IMR-90 (cell line): ENCODE results near the gene KDM4E. TPM values are rescaled to one million over a fixed set of nuclear protein-coding genes. Genes with fewer than 3 reads are reported as not detected.

Source experiments
- ATAC-seq: fragments of 200-7000 bp; cut with Tn5 transposase; 2 replicates; pipeline ENCODE4 v1.9.1; 2020; ENCODE audit warnings: low read depth, mild to moderate bottlenecking, moderate library complexity
- BruUV-seq: library from RNA; stranded (reverse); fragments of 400-500 nt; replicated peaks from 2 replicates; lab custom pipeline; 2021; lab: Mats Ljungman, UMichigan
- CTCF ChIA-PET: fragments of 300-600 bp; formaldehyde crosslinking; extraction: SDS; loops from one replicate; lab custom pipeline; 2021; ENCODE audit warnings: antibody characterized with exemption; lab: Yijun Ruan, JAX
- POLR2A ChIA-PET: fragments of 300-600 bp; sonication (Branson Sonifier 250); formaldehyde crosslinking; loops from one replicate; lab custom pipeline; 2022; ENCODE audit warnings: antibody characterized with exemption; ENCODE audit not compliant: unreplicated experiment; lab: Charles Lee
- DNase-seq: peaks from one replicate; pipeline ENCODE4 v3.0.0; 2013
- H2AFZ ChIP-seq: replicated peaks from 2 replicates; pipeline ENCODE3; 2013; ENCODE audit warnings: low read length, mild to moderate bottlenecking; ENCODE audit not compliant: poor library complexity
- H2AK5ac ChIP-seq: 2 replicates; pipeline ENCODE4 v1.6.1; 2013; ENCODE audit warnings: low read depth, low read length, inconsistent platforms
- H2AK9ac ChIP-seq: replicated peaks from 2 replicates; pipeline ENCODE3; 2013; ENCODE audit warnings: mild to moderate bottlenecking, low read depth, low read length, moderate library complexity; ENCODE audit not compliant: poor library complexity
- H2BK120ac ChIP-seq: 2 replicates; pipeline ENCODE4 v1.6.1; 2013; ENCODE audit warnings: low read depth, low read length, inconsistent platforms
- H2BK15ac ChIP-seq: 3 replicates; pipeline ENCODE4 v1.6.1; 2013; ENCODE audit warnings: low read depth, low read length, inconsistent platforms
- H2BK20ac ChIP-seq: 2 replicates; pipeline ENCODE4 v1.6.1; 2013; ENCODE audit warnings: low read depth, mild to moderate bottlenecking, inconsistent platforms, low read length, moderate library complexity
- H2BK5ac ChIP-seq: 2 replicates; pipeline ENCODE4 v1.6.1; 2013; ENCODE audit warnings: mild to moderate bottlenecking, low read depth, low read length, inconsistent platforms; ENCODE audit not compliant: poor library complexity, severe bottlenecking
- H3K14ac ChIP-seq: replicated peaks from 2 replicates; pipeline ENCODE4 v1.6.1; 2013; ENCODE audit warnings: low read depth, low read length, inconsistent platforms
- H3K18ac ChIP-seq: 2 replicates; pipeline ENCODE4 v1.6.1; 2013; ENCODE audit warnings: low read depth, low read length, control low read depth
- H3K23ac ChIP-seq: 2 replicates; pipeline ENCODE4 v1.6.1; 2013; ENCODE audit warnings: low read depth, low read length, inconsistent platforms
- H3K27ac ChIP-seq: 2 replicates; pipeline ENCODE4 v1.5.1; 2013; ENCODE audit warnings: mild to moderate bottlenecking, control low read depth, low read length; ENCODE audit not compliant: insufficient read depth
- H3K27me3 ChIP-seq: 2 replicates; pipeline ENCODE4 v1.6.1; 2013; ENCODE audit warnings: low read length; ENCODE audit not compliant: control insufficient read depth, insufficient read depth
- H3K36me3 ChIP-seq: 2 replicates; pipeline ENCODE4 v1.6.1; 2013; ENCODE audit warnings: low read length, mixed read lengths; ENCODE audit not compliant: control insufficient read depth, insufficient read depth
- H3K4ac ChIP-seq: 2 replicates; pipeline ENCODE4 v1.6.1; 2013; ENCODE audit warnings: low read depth, low read length, inconsistent platforms
- H3K4me1 ChIP-seq: 2 replicates; pipeline ENCODE4 v1.6.1; 2013; ENCODE audit warnings: low read length, mixed read lengths; ENCODE audit not compliant: control insufficient read depth, insufficient read depth
- H3K4me2 ChIP-seq: 2 replicates; pipeline ENCODE4 v1.6.1; 2013; ENCODE audit warnings: low read depth, mild to moderate bottlenecking, control low read depth, low read length, moderate library complexity
- H3K4me3 ChIP-seq: 2 replicates; pipeline ENCODE4 v1.5.1; 2013; ENCODE audit warnings: low read depth, mild to moderate bottlenecking, control low read depth, low read length, moderate library complexity; ENCODE audit not compliant: insufficient read depth
- H3K56ac ChIP-seq: 2 replicates; pipeline ENCODE4 v1.6.1; 2013; ENCODE audit warnings: low read length, inconsistent platforms; ENCODE audit not compliant: insufficient read depth; ENCODE audit errors: extremely low read depth
- H3K79me1 ChIP-seq, 2 experiments: 2 replicates each; pipeline ENCODE4 v1.6.1; 2013; ENCODE audit warnings: low read length in 2 of 2, inconsistent platforms in 1 of 2, low read depth in 1 of 2
- H3K9ac ChIP-seq: 2 replicates; pipeline ENCODE4 v1.6.1; 2013; ENCODE audit warnings: low read depth, low read length, control low read depth
- H3K9me1 ChIP-seq: 2 replicates; pipeline ENCODE4 v1.6.1; 2013; ENCODE audit warnings: low read length, inconsistent platforms; ENCODE audit not compliant: insufficient read depth
- H3K9me3 ChIP-seq: 2 replicates; pipeline ENCODE4 v1.6.1; 2013; ENCODE audit warnings: low read length; ENCODE audit not compliant: control insufficient read depth, insufficient read depth
- H4K20me1 ChIP-seq: 2 replicates; pipeline ENCODE4 v1.6.1; 2013; ENCODE audit warnings: low read length, inconsistent platforms; ENCODE audit not compliant: insufficient read depth
- H4K5ac ChIP-seq: 2 replicates; pipeline ENCODE4 v1.6.1; 2013; ENCODE audit warnings: mild to moderate bottlenecking, low read depth, low read length, control low read depth
- H4K8ac ChIP-seq, 2 experiments: 2 replicates each; pipeline ENCODE4 v1.6.1; 2013; ENCODE audit warnings: low read depth in 2 of 2, low read length in 2 of 2, control low read depth in 1 of 2, inconsistent platforms in 1 of 2
- H4K91ac ChIP-seq: 2 replicates; pipeline ENCODE4 v1.6.1; 2013; ENCODE audit warnings: low read depth, low read length, inconsistent platforms; ENCODE audit not compliant: insufficient read depth
- BHLHE40 ChIP-seq: fragments of 150-350 bp; IDR thresholded peaks from 2 replicates; pipeline ENCODE4 v1.6.1; 2016; ENCODE audit warnings: mild to moderate bottlenecking, low read depth, low read length
- CEBPB ChIP-seq: IDR thresholded peaks from 2 replicates; pipeline ENCODE4 v1.6.1; 2012; ENCODE audit warnings: low read depth, low read length, improper control_type of control experiment
- CTCF ChIP-seq: conservative IDR thresholded peaks from 2 replicates; pipeline ENCODE4 v1.5.1; 2012; ENCODE audit warnings: mild to moderate bottlenecking, low read depth, low read length, improper control_type of control experiment
- ELK1 ChIP-seq: fragments of 150-350 bp; IDR thresholded peaks from 2 replicates; pipeline ENCODE4 v1.6.1; 2016; ENCODE audit warnings: low read depth, mild to moderate bottlenecking, low read length, moderate library complexity, borderline replicate concordance
- FOS ChIP-seq: fragments of 150-350 bp; IDR thresholded peaks from 2 replicates; pipeline ENCODE4 v1.6.1; 2016; ENCODE audit warnings: low read depth, low read length
- MAFK ChIP-seq: IDR thresholded peaks from 2 replicates; pipeline ENCODE4 v1.6.1; 2012; ENCODE audit warnings: low read depth, low read length, improper control_type of control experiment
- MAZ ChIP-seq: IDR thresholded peaks from 2 replicates; pipeline ENCODE4 v1.6.1; 2012; ENCODE audit warnings: low read depth, mild to moderate bottlenecking, low read length, improper control_type of control experiment, moderate library complexity, borderline replicate concordance
- NFE2L2 ChIP-seq: fragments of 150-350 bp; IDR thresholded peaks from 2 replicates; pipeline ENCODE4 v1.6.1; 2016; ENCODE audit warnings: low read depth, mild to moderate bottlenecking, low read length
- POLR2A ChIP-seq: IDR thresholded peaks from 2 replicates; pipeline ENCODE4 v1.6.1; 2012; ENCODE audit warnings: mild to moderate bottlenecking, low read depth, low read length
- RAD21 ChIP-seq: IDR thresholded peaks from 2 replicates; pipeline ENCODE4 v1.6.1; 2012; ENCODE audit warnings: low read length, improper control_type of control experiment
- RCOR1 ChIP-seq: IDR thresholded peaks from 2 replicates; pipeline ENCODE4 v1.6.1; 2012; ENCODE audit warnings: mild to moderate bottlenecking, low read length, improper control_type of control experiment; ENCODE audit not compliant: insufficient replicate concordance
- SMC3 ChIP-seq: fragments of 150-350 bp; IDR thresholded peaks from 2 replicates; pipeline ENCODE4 v1.6.1; 2016; ENCODE audit warnings: low read depth, mild to moderate bottlenecking, antibody characterized with exemption, low read length, moderate library complexity
- USF2 ChIP-seq: fragments of 150-350 bp; IDR thresholded peaks from 2 replicates; pipeline ENCODE4 v1.6.1; 2017; ENCODE audit warnings: mild to moderate bottlenecking, antibody characterized with exemption, low read length, low read depth
- WGBS, 2 experiments: methylation state at CpG; one replicate each; pipeline versions ENCODE4 v1.1.5 to v1.1.7; 2013; ENCODE audit warnings: missing lambda C conversion rate in 2 of 2; ENCODE audit not compliant: insufficient read length in 1 of 2; ENCODE audit errors: extremely low coverage in 2 of 2; 5-methylcytosine and 5-hydroxymethylcytosine counted together
- dilution Hi-C: fragments of 300-500 bp; cut with HindIII; formaldehyde crosslinking; loops from one replicate; pipeline ENCODE4 v1.14.3; 2018; ENCODE audit warnings: low sequenced_read_pairs; ENCODE audit not compliant: unreplicated experiment
- in situ Hi-C: fragments of 300-500 bp; cut with MboI; formaldehyde crosslinking; loops from 3 replicates; pipeline ENCODE4 v1.14.3; 2019; ENCODE audit warnings: low sequenced_read_pairs, inconsistent platforms, mixed read lengths
- intact Hi-C: fragments of 100-400 bp; cut with micrococcal nuclease; formaldehyde crosslinking; loops from 2 replicates; pipeline ENCODE4 v1.10.0; 2022
- polyA plus RNA-seq, 3 experiments: library from polyadenylated mRNA; depleted of rRNA; stranded (reverse); fragments of >200 nt; gene quantifications; 2 replicates each; pipeline ENCODE4 v1.2.3, GENCODE V29; 2012; ENCODE audit warnings: low replicate concordance in 1 of 3
- total RNA-seq: library from RNA; depleted of rRNA; stranded (reverse); fragments of >200 nt; gene quantifications from 2 replicates; pipeline ENCODE4 v1.2.3, GENCODE V29; 2012

KDM4E gene
- total and polyA plus RNA-seq, 2 of the 4 experiments (the other 2 are of a cell fraction) = not detected

- Histone ChIP-seq H4K8ac (peak overlapping the region; percentile 86 to 91), H3K27ac (peak overlapping the region; percentile 85), H3K18ac (peak overlapping the region; percentile 64), H2BK120ac (peak overlapping the region; percentile 74), H3K23ac (peak overlapping the region; percentile 93), H3K9me1 (no peaks in the 10 kb centered on the region), H3K79me1 (peaks cover 9 to 22% of the 10 kb centered on the region in 2 experiments; a peak in 2 of 4 replicates), H3K27me3 (no peaks in the 10 kb centered on the region), H2AK5ac (no peak overlapping the region; the same call in 1 of the 2 replicates), H3K36me3 (no peaks in the 10 kb centered on the region), H4K20me1 (no peaks in the 10 kb centered on the region), H3K9ac (peak overlapping the region; percentile 93), H3K4me3 (peak overlapping the region; percentile 91), H4K5ac (peak overlapping the region; percentile 94), H3K4me1 (no peaks in the 10 kb centered on the region), H3K4me2 (peak overlapping the region; percentile 98), H2BK20ac (0 out of 2 replicates have a peak overlapping the region, but pooled peaks have one; percentile 9), H3K56ac (peak overlapping the region; percentile 63), H4K91ac (peak overlapping the region; percentile 57), H3K9me3 (no peaks in the 10 kb centered on the region), H3K4ac (peak overlapping the region; percentile 92), H2BK5ac (peak overlapping the region; percentile 91), H2AK9ac (peak overlapping the region; percentile 88), H2BK15ac (peak overlapping the region; percentile 57; the same call in 1 of the 3 replicates), H2AFZ (peak overlapping the region; percentile 99), H3K14ac (peak overlapping the region; percentile 96)
- ATAC-seq (peak; percentile 90), DNase-seq (peak; percentile 72)
- WGBS, 2 experiments = 1% methylated on average over 76 of the region's 98 CpGs; no CpG with 5 or more reads in 1 of the 2 experiments
- intact Hi-C loops (loop anchor here (5.0 kb wide), 3 partner anchors 95 to 1360 kb away; partner anchors contain the start of genes CWC15 and KDM4D), dilution Hi-C loops (no loop called here), in situ Hi-C loops (loop anchor here (25.0 kb wide), 1 partner anchor 1370 kb away; no protein-coding TSS in a partner anchor)
- POLR2A ChIA-PET = interaction anchor here (0.5 to 0.7 kb wide), 3 partner anchors 51 to 1357 kb away, joined by 3 to 4 read pairs (median 3); no protein-coding TSS in a partner anchor
- CTCF ChIA-PET = interaction anchor here (0.9 to 1.8 kb wide), 9 partner anchors 8 to 640 kb away, joined by 3 to 16 read pairs (median 3); no protein-coding TSS in a partner anchor
- no TSS peak for BruUV-seq
- no peak; the same call in 1 of the 2 replicates for TF ChIP-seq MAZ
- no peak for TF ChIP-seq FOS
- peak; percentile 57 for TF ChIP-seq POLR2A
- TF ChIP-seq BHLHE40 = no peak
- no peak for TF ChIP-seq MAFK
- TF ChIP-seq NFE2L2 = no peak
- TF ChIP-seq ELK1 = no peak
- TF ChIP-seq RCOR1 = no peak
- TF ChIP-seq SMC3 = no peak
- TF ChIP-seq CEBPB = no peak
- TF ChIP-seq CTCF = peak; percentile 65
- TF ChIP-seq RAD21 = peak; percentile 24; the same call in 1 of the 2 replicates
- no peak for TF ChIP-seq USF2
These were observed 42.2 kb downstream of the KDM4E start for GRCh38 chr11:95067039-95067840.
